Upper lobe of left lung (tissue), 4 donors: ENCODE measurements around the gene GARNL3.

Experiments
- CTCF ChIP-seq, 6 experiments: fragments of 450-650 bp in 4 of 6; fragments of 200-600 bp in 2 of 6; sonication (generic) in 2 of 6; IDR thresholded peaks; one replicate each; pipeline ENCODE4 v1.5.1; 2016 to 2019; ENCODE audit warnings: antibody characterized with exemption in 6 of 6
- POLR2A ChIP-seq, 4 donors: fragments of 450-650 bp; IDR thresholded peaks; one replicate each; pipeline ENCODE4 v1.5.1; 2016 to 2017; ENCODE audit warnings: antibody characterized with exemption in 4 of 4, mild to moderate bottlenecking in 2 of 4
- POLR2AphosphoS5 ChIP-seq, 2 donors: sonication (generic); formaldehyde crosslinking; IDR thresholded peaks; one replicate each; pipeline ENCODE4 v1.5.1; 2017; ENCODE audit warnings: antibody characterized with exemption in 2 of 2

DNA sequence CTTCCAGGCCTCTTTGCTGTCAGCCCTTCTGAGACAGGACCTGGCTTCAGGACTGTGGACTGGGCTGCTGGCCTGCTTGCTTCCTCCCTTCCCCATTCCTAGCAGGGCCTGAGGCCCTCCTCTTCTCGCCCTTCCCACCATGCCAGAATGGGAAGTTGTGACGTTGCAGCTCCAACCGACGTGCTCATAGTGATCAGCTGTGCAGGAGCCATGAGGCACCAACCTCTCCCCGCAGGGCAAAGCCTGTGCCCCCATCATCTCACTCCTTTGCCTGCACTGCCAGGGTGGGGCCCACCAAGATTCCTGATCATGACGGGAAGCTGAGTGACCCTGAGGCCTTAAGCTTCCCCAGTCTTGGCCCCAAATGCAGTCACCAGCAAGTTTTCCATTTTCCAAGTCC, 45.1 kb upstream of the GARNL3 start:
- no peak for TF ChIP-seq CTCF (IDR thresholded peaks at IDR 0.05)
- no peak for TF ChIP-seq POLR2A (IDR thresholded peaks at IDR 0.05)
- no peak for TF ChIP-seq POLR2AphosphoS5 (IDR thresholded peaks at IDR 0.05)
